HG03064 (cell line): ENCODE data around the gene TFDP2.
A peak's percentile ranks its signal among the peaks of the same experiment; 100 is the strongest.
"Not testable (repeated sequence)": the region's sequence is repeated elsewhere in the genome, so short reads cannot be mapped to it uniquely, and the experiment has no call there.

Experiments used
- ATAC-seq: cut with Tn5 transposase; IDR thresholded peaks from one replicate; pipeline ENCODE4 v1.9.1; 2021; ENCODE audit warnings: low read depth; ENCODE audit not compliant: unreplicated experiment

TFDP2 gene, protein sequence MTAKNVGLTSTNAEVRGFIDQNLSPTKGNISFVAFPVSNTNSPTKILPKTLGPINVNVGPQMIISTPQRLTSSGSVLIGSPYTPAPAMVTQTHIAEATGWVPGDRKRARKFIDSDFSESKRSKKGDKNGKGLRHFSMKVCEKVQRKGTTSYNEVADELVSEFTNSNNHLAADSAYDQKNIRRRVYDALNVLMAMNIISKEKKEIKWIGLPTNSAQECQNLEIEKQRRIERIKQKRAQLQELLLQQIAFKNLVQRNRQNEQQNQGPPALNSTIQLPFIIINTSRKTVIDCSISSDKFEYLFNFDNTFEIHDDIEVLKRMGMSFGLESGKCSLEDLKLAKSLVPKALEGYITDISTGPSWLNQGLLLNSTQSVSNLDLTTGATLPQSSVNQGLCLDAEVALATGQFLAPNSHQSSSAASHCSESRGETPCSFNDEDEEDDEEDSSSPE

DNA sequence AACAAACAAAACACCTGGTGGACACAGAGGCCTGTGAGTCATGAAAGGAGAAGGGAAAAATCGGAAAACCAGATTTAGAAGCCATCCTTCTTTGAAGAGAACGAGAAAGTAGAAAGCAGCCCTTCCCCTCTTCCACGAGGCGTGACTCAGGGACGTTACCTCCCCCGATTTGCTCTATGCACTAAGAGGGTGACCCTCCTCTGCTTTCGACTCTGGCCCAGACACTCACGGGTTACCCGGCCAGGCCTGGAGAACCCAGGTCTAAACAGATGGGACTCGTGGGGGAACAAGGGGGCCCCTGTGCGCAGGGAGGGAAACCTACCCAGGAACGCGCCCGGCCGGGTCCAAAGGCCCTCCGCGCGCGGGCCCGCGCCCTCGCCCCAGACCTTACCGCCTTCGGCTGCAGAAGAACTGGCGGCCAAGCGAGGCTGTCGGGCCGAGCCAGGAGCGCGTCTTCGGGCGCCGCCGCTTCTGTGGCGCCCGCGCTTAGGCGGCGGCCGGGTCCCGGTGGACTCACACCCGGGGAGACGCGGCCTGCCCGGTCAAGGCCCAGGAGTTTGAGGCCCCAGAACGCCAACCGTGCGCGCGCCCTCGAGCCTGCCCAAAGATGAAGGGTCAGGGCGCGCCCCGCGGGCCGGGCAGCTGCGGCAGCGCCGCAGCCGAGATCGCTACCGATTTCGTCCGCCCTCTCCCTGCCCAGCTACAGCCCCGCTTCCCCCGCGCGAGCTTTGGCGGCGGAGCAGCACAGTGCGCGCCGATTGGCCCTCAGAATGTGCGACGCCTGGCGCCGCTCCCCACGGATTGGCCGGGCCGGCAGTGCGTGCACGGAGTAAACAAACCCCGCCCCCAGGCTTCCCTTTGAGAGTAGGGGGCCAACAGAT, at the start of gene TFDP2:
TFDP2 (minus strand) TSS at position 753 of the 881 bp plus-strand sequence. CDS start 47,795 bp downstream, outside the sequence.
- peak; percentile 100 for ATAC-seq

DNA sequence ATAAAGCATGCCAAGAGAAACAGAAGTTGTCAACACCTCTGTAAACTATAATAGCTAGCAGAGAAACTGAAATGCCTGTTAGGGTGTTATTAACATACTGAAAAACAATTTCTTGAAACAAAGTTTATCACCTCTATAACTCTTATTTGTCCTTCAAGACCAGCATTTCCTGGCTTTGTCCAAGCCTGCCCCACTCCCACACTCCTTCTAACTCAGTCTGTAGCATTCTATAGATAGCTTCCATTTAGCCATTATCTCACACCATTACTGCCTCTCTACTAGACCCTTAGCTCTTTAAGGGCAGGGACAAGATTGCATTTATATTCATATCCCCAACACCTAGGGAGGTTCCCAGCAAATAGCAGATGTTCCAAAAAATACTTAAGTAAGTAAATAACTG, 39.5 kb upstream of the TFDP2 start:
- no peak for ATAC-seq

DNA sequence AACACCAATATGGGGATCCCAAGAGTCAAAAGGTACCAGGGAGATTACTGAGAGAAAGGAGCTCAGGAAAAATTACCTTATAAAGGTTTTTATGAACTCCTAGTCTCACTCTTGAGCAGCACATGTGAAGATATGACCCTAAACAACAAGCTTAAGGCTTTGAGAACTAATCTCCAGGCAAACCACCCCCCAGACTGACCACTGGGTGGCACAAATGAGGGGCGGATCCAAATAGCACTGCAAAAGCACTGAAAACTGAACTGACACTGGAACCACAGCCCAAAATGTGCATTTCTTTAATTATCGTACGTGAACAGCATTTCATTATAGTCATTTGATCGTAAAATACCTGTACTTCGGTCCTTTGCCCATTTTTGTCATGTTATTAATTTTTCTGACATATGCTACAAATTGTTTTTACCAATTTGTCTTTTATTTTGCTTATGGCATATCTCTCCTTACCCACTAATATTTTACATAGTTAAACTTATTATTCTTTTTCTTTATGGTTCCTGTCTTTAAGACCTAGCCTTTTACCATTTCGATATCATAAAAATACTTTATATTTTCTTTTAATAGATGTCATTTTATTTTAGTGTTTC, 31.5 kb upstream of the TFDP2 start:
- ATAC-seq = no peak

DNA sequence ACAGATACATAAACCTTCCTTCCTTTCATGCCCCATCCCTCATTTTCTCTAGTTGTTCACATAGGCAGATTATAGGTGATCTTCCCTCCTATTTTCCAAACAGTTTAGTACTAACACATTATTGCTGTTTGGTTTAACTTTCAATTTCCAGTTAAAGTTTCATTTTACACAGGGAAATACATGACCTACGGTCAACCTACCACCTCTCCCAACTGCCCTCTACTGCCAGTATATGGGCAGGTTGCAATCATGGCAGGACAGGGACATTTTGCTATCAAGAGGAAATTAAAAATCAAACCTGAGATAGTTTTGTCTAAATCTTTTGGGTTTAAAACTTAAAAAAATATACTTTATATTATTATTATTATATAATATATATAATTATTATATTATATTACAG, 26.1 kb upstream of the TFDP2 start:
- ATAC-seq = no peak

DNA sequence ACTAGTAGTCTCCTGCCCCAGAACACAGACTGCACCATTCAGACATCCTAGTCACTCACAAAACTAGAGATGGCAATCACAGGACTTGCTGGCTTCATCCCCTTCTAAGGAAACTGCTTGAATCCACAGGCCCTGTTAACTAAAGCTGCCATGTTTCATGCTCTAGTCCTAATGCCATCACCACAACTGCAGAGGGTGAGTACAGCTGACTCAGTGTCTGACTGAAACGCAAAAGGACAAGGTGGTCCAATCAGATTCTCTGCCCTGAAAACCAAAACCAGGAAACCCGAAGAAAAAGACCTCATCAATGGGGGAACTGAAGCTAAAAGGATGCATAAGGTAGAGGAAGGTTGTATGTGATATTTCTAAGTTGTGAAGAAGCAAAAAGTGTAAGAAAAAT, 25.2 kb upstream of the TFDP2 start:
- ATAC-seq = no peak

DNA sequence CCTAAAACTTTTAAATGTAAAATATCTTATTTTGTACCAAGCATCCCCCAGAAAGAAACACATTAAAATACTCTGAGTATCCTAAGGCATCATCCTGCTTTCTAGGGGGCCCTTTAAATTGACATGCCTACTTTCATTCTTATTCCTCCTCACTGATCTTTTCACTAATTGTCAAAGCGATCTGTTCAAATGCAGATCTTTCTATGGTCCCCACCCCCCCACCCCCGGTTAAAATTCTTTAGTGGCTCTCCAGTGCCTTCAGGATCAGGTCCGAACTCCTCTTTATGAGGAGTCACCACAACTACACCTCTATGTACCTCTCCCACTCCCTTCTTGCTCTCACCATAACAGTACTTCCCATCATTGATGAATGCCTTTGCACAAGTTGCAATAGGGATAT, 19.2 kb upstream of the TFDP2 start:
- ATAC-seq = no peak

DNA sequence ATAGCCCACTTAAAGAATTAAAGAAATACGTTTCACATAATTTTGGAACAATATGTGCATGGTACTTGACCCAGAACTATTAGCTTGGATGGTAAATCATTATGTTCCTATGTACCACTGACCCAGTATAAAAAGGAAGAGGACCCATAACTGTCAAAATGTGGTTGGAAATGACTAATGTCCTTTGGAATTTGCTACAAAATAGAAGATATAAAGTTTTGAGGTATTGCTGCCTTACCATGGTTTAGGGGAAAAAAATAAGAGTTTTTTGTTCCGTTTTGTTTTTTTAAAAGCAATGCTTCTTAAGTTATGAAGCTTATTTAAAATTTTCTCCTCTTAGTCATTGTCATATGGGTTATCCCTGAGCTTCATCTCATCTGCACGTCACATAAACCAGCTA, 15.8 kb upstream of the TFDP2 start:
- ATAC-seq = no peak

DNA sequence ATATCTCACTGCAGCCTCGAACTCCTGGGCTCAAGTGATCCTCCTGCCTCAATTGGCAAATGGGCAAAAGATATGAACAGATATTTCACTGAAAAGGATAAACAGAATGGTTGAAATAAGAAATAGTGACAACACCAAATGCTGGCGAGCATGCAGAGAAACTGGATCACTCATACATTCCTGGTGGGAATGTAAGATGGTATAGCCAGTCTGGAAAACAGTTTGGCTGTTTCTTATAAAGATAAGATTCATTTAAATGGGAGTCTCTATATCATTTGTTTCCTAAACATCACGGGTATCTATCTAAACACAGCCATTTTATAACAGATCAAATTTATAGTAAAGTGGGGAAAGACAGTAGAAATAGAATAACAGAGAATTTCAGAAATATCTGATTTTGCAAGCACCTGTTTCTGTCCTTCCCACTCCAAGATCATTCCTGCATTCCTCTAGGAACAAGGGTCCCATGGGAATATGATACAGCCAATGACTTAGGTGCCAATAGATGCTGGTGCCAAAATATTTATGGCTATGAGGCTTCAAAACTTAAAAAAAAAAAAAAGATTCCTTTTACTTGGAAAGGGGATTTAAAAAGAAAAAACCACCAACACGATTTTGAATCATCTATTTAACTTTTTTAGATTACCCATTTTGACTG, 9.9 kb upstream of the TFDP2 start:
- no peak for ATAC-seq

DNA sequence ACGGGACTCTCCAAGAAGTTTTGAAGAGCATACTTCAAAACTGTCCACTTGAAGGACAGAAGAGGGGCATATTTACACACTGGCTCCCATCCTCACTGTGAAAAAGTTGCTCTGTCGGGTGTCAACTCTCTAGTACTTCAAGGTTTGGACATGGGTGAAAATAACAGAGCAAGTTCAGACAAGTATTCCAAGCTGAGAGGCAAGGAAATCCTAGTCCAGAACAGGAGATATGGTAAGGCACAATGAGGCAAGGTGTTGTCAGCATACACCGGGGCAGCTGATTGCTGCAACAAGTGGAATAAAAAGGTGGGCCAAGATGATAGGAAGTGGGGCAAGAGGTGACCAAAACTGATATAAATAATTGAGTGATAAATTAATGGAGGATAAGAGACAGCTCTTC, 4.8 kb upstream of the TFDP2 start:
- no peak for ATAC-seq

DNA sequence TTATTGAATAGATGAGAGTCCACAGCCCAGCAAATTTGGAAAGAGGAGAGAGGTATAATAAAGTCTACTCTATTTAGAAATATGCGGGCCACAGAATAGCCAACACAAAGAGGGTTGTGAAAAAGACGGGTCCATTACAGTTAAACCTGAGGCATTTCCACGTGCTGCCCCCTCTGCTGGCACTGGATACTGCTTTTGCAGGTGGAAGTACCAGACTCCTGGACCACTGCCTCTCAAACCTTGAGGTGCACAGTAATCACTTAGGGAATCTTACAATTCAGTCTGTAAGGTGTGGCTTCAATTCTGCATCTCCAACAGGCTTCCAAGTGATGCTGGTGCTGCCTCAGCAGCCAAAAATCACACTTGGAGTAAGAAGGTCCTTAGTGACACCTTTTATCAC, 3.0 kb upstream of the TFDP2 start:
- ATAC-seq = no peak

DNA sequence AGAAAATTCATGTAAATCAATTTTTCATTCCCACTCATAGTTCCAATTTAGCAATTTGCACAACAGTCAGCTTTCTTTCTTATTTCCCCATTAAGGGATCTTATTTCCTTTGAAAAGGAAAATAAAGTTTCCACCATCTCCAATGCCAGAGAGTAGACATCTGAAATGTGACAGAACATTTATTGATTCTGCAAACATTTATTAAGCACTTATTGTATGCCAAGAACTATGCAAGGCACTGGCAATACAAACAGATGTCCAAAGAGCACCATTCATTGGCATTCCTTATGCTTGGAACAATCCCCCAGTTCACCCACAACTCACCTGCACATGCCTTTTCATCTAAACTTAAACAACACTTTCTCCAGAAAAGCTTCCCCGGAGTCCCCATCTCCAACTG, 2.5 kb upstream of the TFDP2 start:
- no peak for ATAC-seq

DNA sequence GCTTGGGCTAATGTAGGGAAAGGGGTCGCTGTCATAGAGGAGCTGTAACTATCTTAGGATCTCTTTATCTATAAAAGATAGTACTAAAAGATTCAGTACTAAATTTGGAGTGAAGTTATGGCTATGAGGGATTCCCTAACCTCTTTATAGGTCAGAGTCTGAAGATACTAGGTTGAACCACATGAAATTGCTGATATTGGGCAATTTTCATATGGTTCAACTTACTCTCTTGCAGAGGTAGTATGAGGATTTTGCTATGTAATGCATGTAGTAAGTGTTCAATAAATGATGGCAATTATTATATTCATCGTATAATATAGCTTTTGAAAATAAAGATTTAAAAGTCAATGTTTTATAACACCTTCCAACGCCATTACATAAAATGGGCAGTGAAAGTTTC, 1.9 kb upstream of the TFDP2 start:
- ATAC-seq = no peak

DNA sequence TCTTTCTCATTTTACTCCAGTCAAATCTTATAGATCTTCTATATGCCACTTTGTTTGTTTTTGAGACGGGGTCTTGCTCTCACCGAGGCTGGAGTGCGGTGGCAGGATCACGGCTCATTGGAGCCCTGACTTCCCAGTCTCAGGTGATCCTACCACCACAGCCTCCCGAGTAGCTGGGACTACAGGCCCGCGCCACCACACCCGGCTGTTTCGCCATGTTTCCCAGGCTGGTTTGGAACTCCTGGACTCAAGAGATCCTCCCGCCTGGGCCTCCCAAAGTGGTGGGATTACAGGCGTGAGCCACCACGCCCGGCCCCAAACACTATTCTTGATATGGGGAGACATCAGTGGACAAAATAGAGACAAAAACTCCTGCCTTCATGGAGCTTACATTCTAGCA, 927 bp upstream of the TFDP2 start:
- ATAC-seq = no peak

DNA sequence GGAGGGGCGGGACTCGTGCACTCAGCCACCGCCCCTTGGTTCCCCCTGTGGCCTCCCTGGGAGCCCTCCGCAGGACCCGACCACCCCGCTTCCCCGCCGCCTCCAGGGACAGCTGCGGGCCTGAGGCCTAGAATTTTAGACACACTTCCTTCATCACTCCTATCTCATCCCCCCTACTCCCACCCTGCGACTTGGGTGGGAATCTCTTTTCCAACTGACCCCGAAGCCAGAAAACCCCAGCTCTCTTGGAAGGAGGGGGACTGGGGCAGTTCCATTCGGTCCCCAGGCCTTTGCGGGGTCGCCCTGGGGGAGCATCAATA, 289 bp upstream of the TFDP2 start:
- ATAC-seq = no peak

DNA sequence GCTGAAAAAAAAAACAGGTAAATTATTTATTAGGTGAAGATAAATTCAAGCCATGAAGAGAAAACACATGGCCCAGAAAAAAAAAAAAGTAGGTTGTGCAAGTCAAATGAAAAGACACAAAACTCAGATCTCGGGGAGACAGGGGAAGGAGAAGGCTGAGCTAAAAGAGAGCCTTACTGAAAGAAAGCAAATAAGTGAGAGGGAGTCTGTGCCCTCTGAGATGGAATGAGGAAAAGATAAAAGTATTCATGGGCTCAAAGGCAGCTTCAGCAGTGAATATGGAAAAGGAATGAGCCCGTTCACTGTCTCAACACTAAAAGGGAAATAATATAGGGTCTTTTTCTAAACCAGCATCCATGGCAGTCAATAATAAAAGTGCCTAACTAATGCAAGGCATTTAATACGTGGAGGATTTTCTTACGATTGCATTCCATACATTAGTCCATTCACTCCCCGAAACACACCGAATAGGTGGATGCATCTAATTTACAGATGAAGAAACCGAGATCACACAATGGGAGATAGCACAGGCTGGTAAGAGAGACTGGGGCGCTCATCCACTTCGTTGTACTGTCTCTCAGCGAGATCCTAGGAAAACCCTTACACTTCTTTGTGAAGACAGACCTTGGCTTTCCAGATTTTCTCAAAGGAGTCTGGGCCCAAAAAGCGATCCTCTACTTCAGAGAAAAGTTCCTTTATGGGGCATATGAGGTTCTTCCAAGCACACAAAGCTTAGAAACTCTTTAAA, 1.1 kb downstream of the TFDP2 start:
- no peak for ATAC-seq

DNA sequence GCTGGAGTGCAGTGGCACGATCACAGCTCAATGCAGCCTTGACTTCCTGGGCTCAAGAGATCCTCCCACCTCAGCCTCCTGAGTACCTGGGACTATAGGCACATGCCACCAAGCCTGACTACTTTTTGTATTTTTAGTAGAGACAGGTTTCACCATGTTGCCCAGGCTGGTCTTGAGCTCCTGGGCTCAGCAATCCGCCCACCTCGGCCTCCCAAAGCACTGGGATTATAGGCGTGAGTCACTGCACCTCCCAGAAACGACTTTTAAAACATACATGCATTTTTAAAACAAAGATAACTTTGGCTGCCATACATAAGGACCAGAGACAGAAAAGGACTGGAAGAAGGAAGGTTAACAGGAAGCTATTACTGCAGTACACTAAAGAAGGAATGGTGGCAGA, 4.8 kb downstream of the TFDP2 start:
- ATAC-seq = not testable (repeated sequence)

DNA sequence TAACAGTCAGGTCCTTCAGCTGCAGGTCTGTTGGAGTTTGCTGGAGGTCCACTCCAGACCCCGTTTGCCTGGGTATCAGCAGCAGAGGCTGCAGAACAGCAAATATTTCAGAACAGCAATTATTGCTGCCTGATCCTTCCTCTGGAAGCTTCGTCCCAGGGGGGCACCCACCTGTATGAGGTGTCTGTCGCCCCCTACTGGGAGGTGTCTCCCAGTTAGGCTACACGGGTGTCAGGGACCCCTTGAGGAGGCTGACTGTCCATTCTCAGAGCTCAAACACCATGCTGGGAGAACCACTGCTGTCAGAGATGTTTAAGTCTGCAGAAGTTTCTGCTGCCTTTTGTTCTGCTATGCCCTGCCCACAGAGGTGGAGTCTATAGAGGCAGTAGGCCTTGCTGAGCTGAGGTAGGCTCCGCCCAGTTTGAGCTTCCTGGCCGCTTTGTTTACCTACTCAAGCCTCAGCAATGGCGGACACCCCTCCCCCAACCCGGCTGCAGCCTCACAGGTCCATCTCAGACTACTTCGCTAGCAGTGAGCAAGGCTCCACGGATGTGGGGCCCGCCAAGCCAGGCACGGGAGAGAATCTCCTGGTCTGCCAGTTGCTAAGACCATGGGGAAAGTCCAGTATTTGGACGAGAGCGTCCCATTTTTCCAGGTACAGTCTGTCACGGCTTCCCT, 8.6 kb downstream of the TFDP2 start:
- not testable (repeated sequence) for ATAC-seq

DNA sequence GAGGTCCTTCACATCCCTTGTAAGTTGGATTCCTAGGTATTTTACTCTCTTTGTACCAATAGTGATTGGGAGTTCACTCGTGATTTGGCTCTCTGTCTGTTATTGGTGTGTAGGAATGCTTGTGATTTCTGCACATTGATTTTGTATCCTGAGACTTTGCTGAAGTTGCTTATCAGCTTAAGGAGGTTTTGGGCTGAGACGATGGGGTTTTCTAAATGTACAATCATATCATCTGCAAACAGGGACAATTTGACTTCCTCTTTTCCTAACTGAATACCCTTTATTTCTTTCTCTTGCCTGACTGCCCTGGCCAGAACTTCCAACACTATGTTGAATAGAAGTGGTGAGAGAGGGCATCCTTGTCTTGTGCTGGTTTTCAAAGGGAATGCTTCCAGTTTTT, 12.3 kb downstream of the TFDP2 start:
- ATAC-seq = not testable (repeated sequence)

DNA sequence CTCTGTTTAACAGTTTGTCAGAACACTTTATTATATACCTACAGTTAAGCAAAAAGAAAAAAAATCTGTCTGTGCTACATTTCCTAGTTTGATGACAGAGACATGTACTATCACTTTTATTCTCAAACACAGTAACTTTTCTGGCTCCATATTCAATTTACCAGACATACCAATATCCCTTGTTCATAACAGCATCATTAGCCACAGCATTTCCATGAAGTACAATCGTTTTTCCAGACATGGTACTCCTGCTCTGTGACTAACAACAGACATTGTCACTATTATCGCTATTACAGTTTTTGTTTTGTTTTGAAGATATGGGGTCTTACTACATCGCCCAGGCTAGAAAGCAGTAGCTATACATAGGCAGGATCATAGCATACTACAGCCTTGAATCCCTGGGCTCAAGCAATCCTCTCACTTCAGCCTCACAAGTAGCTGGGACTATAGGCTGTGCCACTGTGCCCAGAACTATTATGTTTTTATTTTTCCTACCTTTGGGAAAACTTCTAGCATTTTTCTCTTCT, 14.5 kb downstream of the TFDP2 start:
- ATAC-seq = no peak
